GM10847 (cell line): ENCODE results near the gene HLA-DQA2.

Experiments used
- POLR2A ChIP-seq: IDR thresholded peaks from 2 replicates; pipeline ENCODE4 v1.6.1; 2011; ENCODE audit not compliant: insufficient read length; ENCODE audit errors: extremely low read depth

Gene HLA-DQA2

GRCh38 chr6:32741031-32741960, at the start of gene HLA-DQA2:
Gene HLA-DQA2, plus strand, starts transcription at chr6:32741391. Its CDS starts 53 bp downstream, at chr6:32741444.
- TF ChIP-seq POLR2A, result no peak

- no peak for TF ChIP-seq POLR2A
Measured at GRCh38 chr6:32692019-32692418, 49.2 kb upstream of the HLA-DQA2 start.

- TF ChIP-seq POLR2A, result no peak
Measured at GRCh38 chr6:32697031-32697430, 44.2 kb upstream of the HLA-DQA2 start.

GRCh38 chr6:32700391-32701040, 40.7 kb upstream of the HLA-DQA2 start:
- TF ChIP-seq POLR2A, result no peak

GRCh38 chr6:32703347-32703746, 37.8 kb upstream of the HLA-DQA2 start:
- no peak for TF ChIP-seq POLR2A

- TF ChIP-seq POLR2A, result no peak
Measured at GRCh38 chr6:32709625-32710024, 31.6 kb upstream of the HLA-DQA2 start.

GRCh38 chr6:32713241-32713640, 27.9 kb upstream of the HLA-DQA2 start:
- TF ChIP-seq POLR2A, result no peak

GRCh38 chr6:32716396-32716795, 24.8 kb upstream of the HLA-DQA2 start:
- TF ChIP-seq POLR2A, result no peak

- no peak for TF ChIP-seq POLR2A
Measured at GRCh38 chr6:32718879-32719278, 22.3 kb upstream of the HLA-DQA2 start.

- no peak for TF ChIP-seq POLR2A
Measured at GRCh38 chr6:32738126-32738525, 3.1 kb upstream of the HLA-DQA2 start.

GRCh38 chr6:32742374-32742773, 1.2 kb downstream of the HLA-DQA2 start:
- no peak for TF ChIP-seq POLR2A

GRCh38 chr6:32744776-32745175, 3.6 kb downstream of the HLA-DQA2 start:
- TF ChIP-seq POLR2A, result no peak

GRCh38 chr6:32752580-32752979, 11.4 kb downstream of the HLA-DQA2 start:
- no peak for TF ChIP-seq POLR2A

GRCh38 chr6:32759669-32760068, 18.5 kb downstream of the HLA-DQA2 start:
- TF ChIP-seq POLR2A, result no peak

- TF ChIP-seq POLR2A, result no peak
Measured at GRCh38 chr6:32761072-32761471, 19.9 kb downstream of the HLA-DQA2 start.

GRCh38 chr6:32761548-32761947, 20.4 kb downstream of the HLA-DQA2 start:
- no peak for TF ChIP-seq POLR2A

- TF ChIP-seq POLR2A, result no peak
Measured at GRCh38 chr6:32763421-32763820, 22.2 kb downstream of the HLA-DQA2 start, which contains the start of gene HLA-DQB2. Gene HLA-DQB2, minus strand, starts transcription at chr6:32763532. Its CDS starts 62 bp downstream, at chr6:32763470.

GRCh38 chr6:32764048-32764447, 22.9 kb downstream of the HLA-DQA2 start:
- no peak for TF ChIP-seq POLR2A
